Measurements from ENCODE around the gene CYP46A1.

CYP46A1 gene

GRCh38 chr14:99753225-99754140, 69.4 kb downstream of the CYP46A1 start:
- FAIRE-seq (no peak), DNase-seq (ENCODE audit: insufficient read length, low spot score) (no peak)
- TF ChIP-seq PAX5 (IDR thresholded peaks at IDR 0.05; ENCODE audit: insufficient read depth, low read length, severe bottlenecking) (no peak), POU2F2 (IDR thresholded peaks at IDR 0.05; ENCODE audit: low read depth, low read length) (no peak), SPI1 (IDR thresholded peaks at IDR 0.05; ENCODE audit: low read depth, low read length) (no peak), POLR2A (IDR thresholded peaks at IDR 0.05; ENCODE audit: low read depth, low read length) (no peak), TAF1 (IDR thresholded peaks at IDR 0.05; ENCODE audit: low read depth, low read length) (no peak), POLR2AphosphoS5 (IDR thresholded peaks at IDR 0.05; ENCODE audit: low read depth, low read length) (no peak)

DNA sequence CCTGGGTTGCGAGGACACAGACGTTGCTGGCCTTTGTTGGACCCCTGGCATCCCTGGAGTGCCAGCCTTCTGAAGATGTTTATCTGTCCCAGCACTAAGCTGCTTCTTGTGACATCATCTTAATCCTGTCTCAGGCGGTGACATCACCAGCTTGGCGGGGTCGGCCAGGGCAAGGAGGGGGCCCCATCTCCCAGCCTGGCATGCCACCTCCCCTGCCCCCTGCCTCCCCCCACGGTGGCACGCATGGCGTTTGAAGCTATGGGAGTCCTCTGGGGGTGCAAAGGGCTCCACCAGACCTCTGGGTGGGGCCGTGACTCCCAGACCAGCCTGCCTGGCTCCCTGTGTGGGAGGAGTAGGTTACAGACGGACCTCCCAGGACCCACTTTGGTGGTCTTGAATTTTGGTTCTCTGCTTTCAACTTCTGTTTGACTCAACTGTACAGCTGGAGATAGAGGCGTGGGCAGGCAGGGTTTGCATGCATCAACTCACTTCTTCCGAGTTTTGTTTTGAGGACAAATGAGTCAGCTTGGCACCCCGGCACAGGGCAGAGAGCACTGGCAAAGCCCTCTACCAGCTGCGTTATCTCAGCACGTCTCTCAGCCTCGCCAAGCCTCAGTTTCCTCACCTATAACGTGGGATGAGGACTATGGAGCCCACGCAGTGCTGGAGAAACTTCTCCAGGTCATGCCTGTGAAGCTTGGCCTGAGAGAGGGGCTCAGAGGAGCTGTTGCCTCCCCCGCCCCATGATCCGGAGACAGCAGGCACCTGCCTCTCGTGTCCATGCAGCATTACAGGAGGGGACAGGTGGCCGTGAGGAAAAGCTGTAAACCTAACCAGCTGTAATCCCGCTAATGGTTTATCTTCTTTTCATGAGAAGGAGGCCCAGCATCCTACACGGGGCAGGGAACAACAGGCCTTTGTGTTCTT, 70.3 kb downstream of the CYP46A1 start:
- FAIRE-seq (no peak), DNase-seq (ENCODE audit: insufficient read length, low spot score) (no peak)
- TF ChIP-seq POLR2AphosphoS5 (IDR thresholded peaks at IDR 0.05; ENCODE audit: low read depth, low read length), result no peak
- TF ChIP-seq SPI1 (IDR thresholded peaks at IDR 0.05; ENCODE audit: low read depth, low read length), result no peak
- TF ChIP-seq TAF1 (IDR thresholded peaks at IDR 0.05; ENCODE audit: low read depth, low read length), result no peak
- no peak for TF ChIP-seq POLR2A (IDR thresholded peaks at IDR 0.05; ENCODE audit: low read depth, low read length)

- FAIRE-seq (no peak), DNase-seq (ENCODE audit: insufficient read length, low spot score) (no peak)
- TF ChIP-seq PAX5 (IDR thresholded peaks at IDR 0.05; ENCODE audit: insufficient read depth, low read length, severe bottlenecking) (no peak), SPI1 (IDR thresholded peaks at IDR 0.05; ENCODE audit: low read depth, low read length) (no peak), POU2F2 (IDR thresholded peaks at IDR 0.05; ENCODE audit: low read depth, low read length) (no peak), TAF1 (IDR thresholded peaks at IDR 0.05; ENCODE audit: low read depth, low read length) (no peak), POLR2A (IDR thresholded peaks at IDR 0.05; ENCODE audit: low read depth, low read length) (no peak), POLR2AphosphoS5 (IDR thresholded peaks at IDR 0.05; ENCODE audit: low read depth, low read length) (no peak)
Observed at GRCh38 chr14:99755068-99755405, 70.9 kb downstream of the CYP46A1 start.

GRCh38 chr14:99755629-99756603, 71.8 kb downstream of the CYP46A1 start:
- FAIRE-seq, result no peak
- TF ChIP-seq POLR2A (IDR thresholded peaks at IDR 0.05; ENCODE audit: low read depth, low read length) (no peak), TAF1 (IDR thresholded peaks at IDR 0.05; ENCODE audit: low read depth, low read length) (no peak), SPI1 (IDR thresholded peaks at IDR 0.05; ENCODE audit: low read depth, low read length) (no peak)
- DNase-seq (ENCODE audit: insufficient read length, low spot score), result no peak

DNA sequence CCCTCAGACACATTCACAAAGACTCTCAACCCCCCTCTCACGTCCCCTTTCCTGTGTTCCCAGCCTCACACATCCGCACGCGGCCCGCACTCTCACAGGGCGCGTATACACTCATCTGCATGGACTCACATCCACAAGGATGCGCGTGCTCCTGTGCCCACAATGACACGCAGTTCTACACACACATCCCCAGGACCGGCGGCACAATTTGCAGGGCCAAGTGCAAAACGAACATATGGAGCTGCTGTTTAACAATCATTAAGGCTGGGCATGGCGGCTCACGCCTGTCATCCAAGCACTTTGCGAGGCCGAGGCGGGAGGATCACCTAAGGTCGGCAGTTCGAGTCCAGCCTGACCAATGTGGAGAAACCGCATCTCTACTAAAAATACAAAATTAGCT, 72.7 kb downstream of the CYP46A1 start:
- DNase-seq (ENCODE audit: insufficient read length, low spot score), result no peak
- no peak for FAIRE-seq
- TF ChIP-seq TAF1 (IDR thresholded peaks at IDR 0.05; ENCODE audit: low read depth, low read length) (no peak), PAX5 (IDR thresholded peaks at IDR 0.05; ENCODE audit: insufficient read depth, low read length, severe bottlenecking) (no peak), POLR2A (IDR thresholded peaks at IDR 0.05; ENCODE audit: low read depth, low read length) (no peak), SPI1 (IDR thresholded peaks at IDR 0.05; ENCODE audit: low read depth, low read length) (no peak), POU2F2 (IDR thresholded peaks at IDR 0.05; ENCODE audit: low read depth, low read length) (no peak), POLR2AphosphoS5 (IDR thresholded peaks at IDR 0.05; ENCODE audit: low read depth, low read length) (no peak)

GRCh38 chr14:99757331-99758070, 73.4 kb downstream of the CYP46A1 start:
- DNase-seq (ENCODE audit: insufficient read length, low spot score) (no peak), FAIRE-seq (no peak)
- no peak for TF ChIP-seq TAF1 (IDR thresholded peaks at IDR 0.05; ENCODE audit: low read depth, low read length)
- no peak for TF ChIP-seq POLR2AphosphoS5 (IDR thresholded peaks at IDR 0.05; ENCODE audit: low read depth, low read length)
- TF ChIP-seq POU2F2 (IDR thresholded peaks at IDR 0.05; ENCODE audit: low read depth, low read length), result no peak
- TF ChIP-seq POLR2A (IDR thresholded peaks at IDR 0.05; ENCODE audit: low read depth, low read length), result no peak
- no peak for TF ChIP-seq PAX5 (IDR thresholded peaks at IDR 0.05; ENCODE audit: insufficient read depth, low read length, severe bottlenecking)
- no peak for TF ChIP-seq SPI1 (IDR thresholded peaks at IDR 0.05; ENCODE audit: low read depth, low read length)

- TF ChIP-seq POLR2A (IDR thresholded peaks at IDR 0.05; ENCODE audit: low read depth, low read length) (no peak), SPI1 (IDR thresholded peaks at IDR 0.05; ENCODE audit: low read depth, low read length) (no peak), PAX5 (IDR thresholded peaks at IDR 0.05; ENCODE audit: insufficient read depth, low read length, severe bottlenecking) (no peak), POLR2AphosphoS5 (IDR thresholded peaks at IDR 0.05; ENCODE audit: low read depth, low read length) (no peak), POU2F2 (IDR thresholded peaks at IDR 0.05; ENCODE audit: low read depth, low read length) (no peak), TAF1 (IDR thresholded peaks at IDR 0.05; ENCODE audit: low read depth, low read length) (no peak)
- FAIRE-seq (no peak), DNase-seq (ENCODE audit: insufficient read length, low spot score) (no peak)
Observed at GRCh38 chr14:99758121-99758821, 74.2 kb downstream of the CYP46A1 start.
